HAP-1 (cell line): ENCODE results near the gene STOX2.

Experiments used
- DNase-seq, 2 experiments: peaks; one replicate each; pipeline ENCODE4 v3.0.0-alpha.2; 2016 to 2020; ENCODE audit warnings: low spot score in 2 of 2
- H3K27me3 ChIP-seq: fragments of 250-450 bp; sonication (Bioruptor Pico); 2 replicates; pipeline ENCODE4 v1.5.1; 2020; ENCODE audit warnings: low read depth, mild to moderate bottlenecking, moderate library complexity
- H3K36me3 ChIP-seq: fragments of 250-450 bp; sonication (Bioruptor Pico); replicated peaks from 2 replicates; pipeline ENCODE4 v1.5.1; 2020; ENCODE audit warnings: mild to moderate bottlenecking
- H3K4me1 ChIP-seq: fragments of 250-450 bp; sonication (Bioruptor Pico); 2 replicates; pipeline ENCODE4 v1.5.1; 2020; ENCODE audit warnings: mild to moderate bottlenecking
- H3K4me3 ChIP-seq: fragments of 250-450 bp; sonication (Bioruptor Pico); 2 replicates; pipeline ENCODE4 v1.5.1; 2020; ENCODE audit warnings: mild to moderate bottlenecking, moderate library complexity
- H3K9me3 ChIP-seq: fragments of 250-450 bp; sonication (Bioruptor Pico); 2 replicates; pipeline ENCODE4 v1.5.1; 2020; ENCODE audit warnings: mild to moderate bottlenecking, moderate library complexity
- in situ Hi-C: fragments of 300-500 bp; cut with MboI; formaldehyde crosslinking; loops from 3 replicates; pipeline ENCODE4 v1.14.3; 2020; ENCODE audit warnings: low sequenced_read_pairs, inconsistent platforms, mixed read lengths

STOX2 gene

DNA sequence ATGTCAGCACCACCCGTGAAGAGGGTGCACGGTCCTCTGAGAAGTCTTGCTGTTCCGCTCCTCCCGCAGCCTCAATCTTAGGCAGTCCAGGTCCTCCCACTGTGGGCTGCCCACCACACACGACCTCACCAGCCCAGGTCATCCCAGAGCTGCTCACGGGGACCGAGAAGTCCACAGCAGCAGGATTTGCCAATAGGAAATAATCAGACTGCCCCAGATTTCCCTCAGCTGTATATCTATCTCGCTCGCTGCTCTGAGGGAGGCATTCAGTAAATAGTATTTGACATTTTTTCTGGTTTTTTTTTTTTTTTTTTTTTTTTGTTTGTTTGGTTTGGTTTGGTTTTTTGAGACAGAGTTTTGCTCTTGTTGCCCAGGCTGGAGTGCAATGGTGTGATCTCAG lies 83.8 kb downstream of the STOX2 start:
- DNase-seq = no peak
- in situ Hi-C loops = no loop called here
- Histone ChIP-seq H3K4me3 (no peak overlapping the region), H3K27me3 (no peaks in the 10 kb centered on the region), H3K9me3 (no peaks in the 10 kb centered on the region), H3K4me1 (peaks cover 10% of the 10 kb centered on the region), H3K36me3 (no peaks in the 10 kb centered on the region)

DNA sequence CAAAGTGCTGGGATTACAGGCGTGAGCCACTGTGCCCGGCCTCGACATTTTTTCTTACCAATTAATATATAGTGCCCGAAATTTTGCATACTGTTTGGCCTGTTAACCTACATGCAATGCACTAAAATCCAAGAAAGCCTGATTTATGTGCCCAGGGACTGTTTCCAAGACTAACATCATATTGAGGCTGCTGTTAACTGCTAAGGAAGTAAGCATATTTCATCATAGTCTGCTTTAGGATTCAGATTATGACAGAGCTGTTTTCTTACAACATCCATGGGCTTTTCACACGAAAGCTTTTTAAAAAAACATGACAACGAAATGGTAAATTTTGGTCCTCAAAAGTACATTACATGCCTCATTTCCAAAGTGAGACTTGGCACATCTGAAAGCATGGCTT lies 84.4 kb downstream of the STOX2 start:
- Histone ChIP-seq H3K36me3 (no peaks in the 10 kb centered on the region), H3K4me1 (peaks cover 10% of the 10 kb centered on the region), H3K27me3 (no peaks in the 10 kb centered on the region), H3K9me3 (no peaks in the 10 kb centered on the region), H3K4me3 (no peak overlapping the region)
- in situ Hi-C loops = no loop called here
- no peak for DNase-seq

DNA sequence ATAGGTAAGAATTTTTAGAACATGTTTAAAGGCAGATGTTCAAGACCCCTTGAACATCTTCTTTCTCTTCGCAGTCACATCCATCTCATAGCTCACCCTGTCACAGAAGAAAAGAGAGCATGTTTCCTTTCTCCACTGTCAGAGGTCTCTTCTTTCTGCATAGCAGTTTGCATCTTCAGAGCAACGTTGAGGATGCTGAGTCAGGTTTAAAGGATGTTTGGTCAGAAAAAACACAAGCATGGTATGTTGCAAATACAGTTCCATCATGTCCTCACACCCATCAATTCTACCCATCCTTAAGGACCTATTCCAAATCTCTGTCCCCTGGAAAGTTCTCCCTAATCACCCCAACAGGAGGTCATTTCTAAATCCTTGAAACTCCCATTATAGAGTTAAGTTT lies 84.8 kb downstream of the STOX2 start:
- Histone ChIP-seq H3K4me3 (no peak overlapping the region), H3K4me1 (peaks cover 10% of the 10 kb centered on the region), H3K27me3 (no peaks in the 10 kb centered on the region), H3K9me3 (no peaks in the 10 kb centered on the region), H3K36me3 (no peaks in the 10 kb centered on the region)
- no peak for DNase-seq
- in situ Hi-C loops = no loop called here

DNA sequence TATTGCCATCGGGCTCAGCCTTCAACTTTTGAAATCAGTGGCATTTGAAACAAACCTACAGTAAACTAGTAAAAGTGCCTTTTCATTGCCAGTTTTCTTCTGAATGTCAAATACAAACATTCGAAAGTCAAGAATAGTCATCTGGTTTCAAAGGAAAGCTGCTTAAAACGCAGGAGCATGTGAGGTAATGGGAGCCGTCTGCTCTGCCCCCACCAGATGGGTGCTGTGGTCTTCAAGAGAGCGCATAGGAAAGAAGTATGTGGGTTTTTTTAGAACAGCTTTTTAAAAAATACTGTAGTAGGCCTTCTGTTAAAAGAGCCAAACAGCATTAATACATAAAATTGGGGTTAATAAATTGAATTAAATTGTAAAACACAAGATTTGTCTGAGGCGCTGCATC lies 88.6 kb downstream of the STOX2 start:
- in situ Hi-C loops = no loop called here
- Histone ChIP-seq H3K4me1 (no peaks in the 10 kb centered on the region; the same call in 1 of the 2 replicates), H3K9me3 (no peaks in the 10 kb centered on the region), H3K36me3 (no peaks in the 10 kb centered on the region), H3K27me3 (no peaks in the 10 kb centered on the region), H3K4me3 (no peak overlapping the region)
- DNase-seq = no peak

DNA sequence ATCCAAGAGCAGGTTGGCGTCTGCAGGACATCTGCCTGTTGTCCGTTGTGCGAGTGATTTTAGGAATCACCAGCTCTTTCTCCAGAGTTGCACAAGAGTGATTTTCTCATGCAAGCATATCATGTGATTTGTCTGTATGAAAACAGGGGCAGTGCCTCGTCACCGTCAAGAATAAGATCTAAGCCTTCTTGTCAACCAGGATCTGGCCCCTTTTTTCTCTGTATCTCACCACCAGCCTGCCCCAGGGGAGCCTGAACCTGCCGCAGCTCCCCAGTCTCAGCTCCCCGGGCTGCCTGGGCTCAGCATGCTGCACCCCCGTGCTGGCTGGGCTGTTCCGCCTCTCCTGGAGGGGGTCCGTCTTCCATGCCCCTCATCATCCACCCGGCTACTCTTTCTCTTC lies 90.5 kb downstream of the STOX2 start:
- no peak for DNase-seq
- in situ Hi-C loops = no loop called here
- Histone ChIP-seq H3K4me1 (no peaks in the 10 kb centered on the region), H3K4me3 (no peak overlapping the region), H3K27me3 (no peaks in the 10 kb centered on the region), H3K36me3 (no peaks in the 10 kb centered on the region), H3K9me3 (no peaks in the 10 kb centered on the region)

DNA sequence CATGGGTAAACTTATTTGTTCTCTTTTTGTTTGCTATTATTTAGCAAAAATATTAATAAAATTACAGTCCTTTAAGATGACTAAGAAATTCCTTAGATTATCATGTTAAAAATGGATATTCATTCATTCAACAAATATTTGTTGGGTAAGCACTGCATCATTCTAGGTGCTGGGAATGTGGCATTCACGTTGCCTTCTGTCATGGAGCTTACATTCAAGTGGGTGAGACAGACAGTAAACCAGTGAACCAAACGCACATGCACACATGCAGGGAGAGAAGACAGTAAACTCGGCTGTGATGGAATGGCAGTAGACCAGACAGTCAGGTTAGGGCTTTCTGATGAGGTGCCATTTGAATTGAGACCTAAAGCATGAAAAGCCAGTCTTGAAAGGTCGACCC lies 91.8 kb downstream of the STOX2 start:
- in situ Hi-C loops = no loop called here
- Histone ChIP-seq H3K4me3 (no peak overlapping the region), H3K4me1 (no peaks in the 10 kb centered on the region), H3K36me3 (no peaks in the 10 kb centered on the region), H3K9me3 (no peaks in the 10 kb centered on the region), H3K27me3 (no peaks in the 10 kb centered on the region)
- no peak for DNase-seq

DNA sequence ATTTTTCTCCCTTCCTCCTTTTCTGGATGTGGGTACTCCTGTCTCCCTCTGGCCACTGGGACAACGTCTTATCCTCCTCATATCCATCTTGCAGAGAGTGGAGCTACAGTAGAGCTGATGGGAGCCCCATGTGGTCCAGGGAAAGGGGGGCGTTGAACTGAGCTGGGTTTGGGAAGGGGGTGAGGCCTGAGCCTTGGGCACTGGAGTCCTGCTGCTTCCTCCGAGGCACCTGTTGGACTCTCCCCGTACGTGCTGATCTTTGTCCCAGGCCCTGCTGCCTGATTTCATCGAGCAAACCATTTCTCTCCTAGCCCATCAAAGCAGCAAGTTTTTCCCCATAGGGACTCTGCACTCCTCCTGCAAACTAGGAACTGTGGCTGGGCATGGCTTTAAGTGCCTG lies 94.3 kb downstream of the STOX2 start:
- DNase-seq = no peak
- Histone ChIP-seq H3K4me1 (no peaks in the 10 kb centered on the region), H3K36me3 (no peaks in the 10 kb centered on the region), H3K9me3 (no peaks in the 10 kb centered on the region), H3K4me3 (no peak overlapping the region), H3K27me3 (no peaks in the 10 kb centered on the region)
- in situ Hi-C loops = no loop called here

DNA sequence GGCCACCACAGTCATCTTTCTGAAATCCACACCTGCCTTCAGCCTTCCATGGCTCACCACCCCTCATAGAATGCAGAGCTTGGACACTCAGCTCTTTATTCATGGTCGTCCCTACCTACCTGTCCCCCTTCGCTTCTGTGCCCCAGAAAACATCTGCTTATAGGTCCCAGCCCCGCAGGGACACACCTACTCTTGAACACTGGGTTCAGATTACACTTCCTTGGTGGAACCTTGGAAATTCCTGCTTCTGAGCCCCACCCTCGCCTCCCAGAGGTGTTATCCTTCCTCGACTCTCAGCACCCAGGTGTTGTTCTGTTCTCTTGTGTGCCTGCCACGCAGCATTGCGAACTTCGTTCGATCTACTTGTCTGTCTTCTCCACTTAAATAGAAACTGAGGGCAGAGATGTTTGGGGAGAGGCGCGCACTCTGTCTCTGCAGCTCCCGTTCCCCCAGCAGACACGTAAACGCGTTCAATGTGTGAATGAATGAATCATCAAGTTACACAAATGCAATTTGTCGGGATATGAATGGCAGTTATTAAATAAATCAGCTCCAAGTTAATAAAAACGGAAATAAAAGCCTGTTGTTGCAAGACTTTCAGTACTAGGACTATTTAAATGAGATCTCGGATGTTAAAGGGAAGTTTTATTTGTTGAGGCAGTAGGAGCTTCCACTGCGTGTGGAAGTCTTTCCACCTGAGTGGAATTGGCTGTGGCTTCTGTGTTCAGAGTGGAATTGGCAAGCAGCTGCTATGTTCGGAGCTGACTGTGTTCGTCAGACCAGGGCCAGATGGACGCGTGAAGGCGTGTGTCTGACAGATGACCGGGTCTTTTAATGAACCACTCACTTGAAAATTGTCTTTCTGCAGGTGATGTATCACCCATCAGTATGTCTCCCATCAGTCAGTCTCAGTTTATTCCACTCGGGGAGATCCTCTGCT lies 95.6 kb downstream of the STOX2 start:
- Histone ChIP-seq H3K36me3 (no peaks in the 10 kb centered on the region), H3K9me3 (no peaks in the 10 kb centered on the region), H3K27me3 (no peaks in the 10 kb centered on the region), H3K4me1 (no peaks in the 10 kb centered on the region), H3K4me3 (no peak overlapping the region)
- in situ Hi-C loops = no loop called here
- DNase-seq = no peak

DNA sequence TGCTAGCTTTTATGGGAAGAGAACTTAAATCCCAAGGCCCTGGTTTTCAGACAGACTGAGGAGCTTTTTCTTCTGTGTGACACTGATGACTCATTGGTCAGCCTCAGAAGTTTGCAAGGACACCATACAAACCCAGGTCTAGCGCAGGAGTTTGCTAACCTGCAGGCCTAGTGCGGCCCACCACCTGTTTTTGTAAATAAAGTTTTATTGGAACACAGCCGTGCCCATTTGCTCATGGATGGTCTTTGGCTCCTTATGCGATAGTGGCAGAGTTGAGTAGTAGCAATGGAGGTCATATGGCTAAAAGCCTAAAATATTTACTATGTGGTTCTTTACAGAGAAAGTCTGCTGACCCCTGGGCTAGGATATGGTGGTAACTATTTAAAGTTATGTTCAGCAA lies 98.3 kb downstream of the STOX2 start:
- Histone ChIP-seq H3K36me3 (no peaks in the 10 kb centered on the region), H3K4me1 (no peaks in the 10 kb centered on the region), H3K27me3 (no peaks in the 10 kb centered on the region), H3K9me3 (no peaks in the 10 kb centered on the region), H3K4me3 (no peak overlapping the region)
- DNase-seq = no peak
- in situ Hi-C loops = no loop called here

DNA sequence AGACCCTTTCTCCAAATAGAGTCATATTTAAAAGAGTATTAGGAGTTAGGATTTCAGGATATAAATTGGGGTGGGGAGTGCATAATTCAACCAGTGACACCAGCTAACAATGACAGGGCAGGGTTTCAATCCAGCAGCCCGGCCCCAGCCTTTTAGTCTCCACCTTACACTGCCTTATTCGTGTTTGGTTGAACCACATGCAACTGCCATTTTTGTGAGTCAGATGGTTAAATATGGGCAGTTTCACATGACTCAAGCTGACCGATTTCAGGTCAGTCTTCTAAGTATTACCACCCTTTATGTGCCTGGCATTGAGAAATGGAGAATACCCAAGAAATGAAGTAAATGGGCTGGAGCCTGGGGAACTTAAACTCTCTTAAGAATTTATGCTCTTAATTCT lies 102.8 kb downstream of the STOX2 start:
- Histone ChIP-seq H3K4me1 (no peaks in the 10 kb centered on the region), H3K27me3 (no peaks in the 10 kb centered on the region), H3K9me3 (no peaks in the 10 kb centered on the region), H3K4me3 (no peak overlapping the region), H3K36me3 (no peaks in the 10 kb centered on the region)
- DNase-seq = no peak
- in situ Hi-C loops = no loop called here

DNA sequence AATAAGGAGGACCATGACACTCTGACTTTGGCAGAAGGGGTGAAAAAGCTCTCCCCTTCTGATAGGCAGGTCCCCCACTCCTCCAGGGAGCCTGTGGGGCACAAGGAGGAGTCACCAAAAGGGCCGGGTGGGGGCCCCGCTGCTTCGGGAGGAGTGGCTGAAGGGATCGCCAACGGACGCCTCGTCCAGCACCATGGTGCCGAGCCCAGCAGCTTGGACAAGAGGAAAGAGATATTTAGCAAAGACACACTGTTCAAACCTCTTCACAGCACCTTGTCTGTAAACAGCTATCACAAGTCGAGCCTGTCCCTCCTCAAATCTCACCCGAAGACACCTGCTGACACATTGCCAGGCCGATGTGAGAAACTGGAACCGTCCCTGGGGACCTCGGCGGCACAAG lies 105.6 kb downstream of the STOX2 start:
- DNase-seq = no peak
- in situ Hi-C loops = no loop called here
- Histone ChIP-seq H3K36me3 (no peaks in the 10 kb centered on the region), H3K4me3 (no peak overlapping the region), H3K27me3 (no peaks in the 10 kb centered on the region), H3K4me1 (no peaks in the 10 kb centered on the region), H3K9me3 (no peaks in the 10 kb centered on the region)

DNA sequence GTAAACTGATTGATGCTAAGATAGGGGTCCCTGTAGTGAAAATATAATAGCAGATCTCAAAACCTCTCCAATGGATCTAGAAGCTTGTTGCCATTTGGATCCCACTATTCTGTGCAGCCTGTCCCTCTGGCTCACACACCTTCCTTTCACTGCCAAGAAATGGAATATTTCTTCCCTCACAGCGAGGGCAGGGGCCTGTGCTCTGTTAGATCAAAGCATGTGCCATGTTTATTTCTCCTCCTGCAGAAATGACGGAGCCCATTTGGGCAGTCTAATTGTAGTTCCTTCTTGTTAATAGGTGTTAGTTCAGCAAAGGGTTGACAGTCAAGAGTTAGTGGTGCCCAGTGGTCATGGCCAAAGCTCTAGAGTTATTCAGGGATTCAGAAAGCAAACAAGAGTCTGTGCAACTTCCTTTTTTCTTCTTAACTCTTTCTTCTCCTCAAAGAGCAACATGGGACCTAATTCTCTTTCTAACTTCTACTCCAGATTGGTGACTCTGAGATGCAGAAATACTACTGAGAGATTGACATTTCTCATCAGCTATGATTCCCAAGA lies 106.8 kb downstream of the STOX2 start:
- in situ Hi-C loops = no loop called here
- Histone ChIP-seq H3K9me3 (no peaks in the 10 kb centered on the region), H3K36me3 (no peaks in the 10 kb centered on the region), H3K4me3 (no peak overlapping the region), H3K4me1 (no peaks in the 10 kb centered on the region), H3K27me3 (no peaks in the 10 kb centered on the region)
- DNase-seq = no peak

DNA sequence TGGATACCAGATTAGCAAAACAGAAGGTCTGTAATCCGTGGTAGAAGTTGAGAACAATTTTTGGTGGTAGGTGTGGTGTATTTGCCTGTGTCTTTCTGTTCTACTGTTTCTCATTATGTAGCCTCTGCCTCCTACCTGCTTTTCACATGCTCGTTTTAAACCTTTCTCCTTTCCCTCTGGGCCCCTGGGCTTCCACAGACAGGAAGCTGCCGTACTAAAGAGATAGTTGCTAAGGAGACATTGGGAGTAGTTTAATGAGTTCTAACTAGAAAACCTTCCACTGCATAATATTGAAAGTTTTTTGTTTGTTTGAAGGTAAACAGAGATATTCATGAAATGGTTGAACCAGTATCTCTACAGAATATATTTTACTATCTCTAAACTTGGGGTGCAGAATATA lies 107.8 kb downstream of the STOX2 start:
- Histone ChIP-seq H3K4me3 (no peak overlapping the region), H3K4me1 (no peaks in the 10 kb centered on the region), H3K27me3 (no peaks in the 10 kb centered on the region), H3K36me3 (no peaks in the 10 kb centered on the region; the same call in 1 of the 2 replicates), H3K9me3 (no peaks in the 10 kb centered on the region)
- in situ Hi-C loops = no loop called here
- no peak for DNase-seq

DNA sequence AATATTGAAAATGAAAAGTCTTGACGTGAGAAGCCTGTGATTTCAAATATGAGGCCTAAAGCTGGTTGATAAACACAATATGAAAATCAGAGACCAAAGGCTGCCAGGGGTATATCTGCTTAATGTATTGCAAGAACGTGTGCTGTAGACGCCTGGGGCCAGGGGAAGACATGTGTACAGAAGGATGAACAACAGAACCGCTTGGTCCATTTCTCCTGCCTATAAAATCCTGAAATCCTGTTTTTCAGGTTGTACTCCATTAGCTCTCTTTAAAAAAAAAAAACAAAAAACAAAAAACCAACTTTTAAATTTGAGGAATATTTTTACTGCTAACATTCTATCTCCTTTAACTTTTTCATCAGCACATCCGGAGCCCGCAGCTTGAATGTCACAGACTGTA lies 109.2 kb downstream of the STOX2 start:
- in situ Hi-C loops = no loop called here
- no peaks in the 10 kb centered on the region for H3K9me3 ChIP-seq
- H3K4me3 ChIP-seq = no peak overlapping the region
- DNase-seq = no peak
- H3K4me1 ChIP-seq = no peaks in the 10 kb centered on the region
- H3K36me3 ChIP-seq = peaks cover 2% of the 10 kb centered on the region; the same call in 1 of the 2 replicates
- H3K27me3 ChIP-seq = no peaks in the 10 kb centered on the region
